MG63 (cell line): ENCODE measurements around the gene CACNA1D. TPM values are rescaled to one million over a fixed set of nuclear protein-coding genes. Genes with fewer than 3 reads are reported as not detected.
"Not testable (repeated sequence)": the region's sequence is repeated elsewhere in the genome, so short reads cannot be mapped to it uniquely, and the experiment has no call there.

ENCODE experiments used
- DNase-seq: peaks from one replicate; pipeline ENCODE4 v3.0.0-alpha.2; 2020
- H3K27me3 ChIP-seq: fragments of 250-450 bp; sonication (Bioruptor Pico); 2 replicates; pipeline ENCODE4 v1.5.1; 2020; ENCODE audit warnings: mild to moderate bottlenecking, moderate library complexity
- H3K36me3 ChIP-seq: fragments of 250-450 bp; sonication (Bioruptor Pico); 2 replicates; pipeline ENCODE4 v1.5.1; 2020; ENCODE audit warnings: mild to moderate bottlenecking, moderate library complexity
- H3K4me3 ChIP-seq: fragments of 250-450 bp; sonication (Bioruptor Pico); 2 replicates; pipeline ENCODE4 v1.5.1; 2020; ENCODE audit warnings: mild to moderate bottlenecking, moderate library complexity
- H3K9me3 ChIP-seq: fragments of 250-450 bp; sonication (Bioruptor Pico); 2 replicates; pipeline ENCODE4 v1.5.1; 2020; ENCODE audit warnings: mild to moderate bottlenecking, moderate library complexity
- total RNA-seq: library from RNA; depleted of rRNA; stranded (reverse); fragments of >200 nt; shearing (Covaris generic); gene quantifications from 2 replicates; pipeline ENCODE4 v1.2.3, GENCODE V29; 2014; ENCODE audit warnings: low replicate concordance

Gene CACNA1D
- total RNA-seq, 1 experiment from 2014 or later = not detected

GRCh38 chr3:53642211-53642610 is 147.8 kb downstream of the CACNA1D start:
- no peak for DNase-seq

GRCh38 chr3:53643757-53644156 is 149.3 kb downstream of the CACNA1D start:
- H3K27me3 ChIP-seq = no peaks in the 10 kb centered on the region
- no peak overlapping the region for H3K4me3 ChIP-seq
- no peaks in the 10 kb centered on the region for H3K9me3 ChIP-seq
- H3K36me3 ChIP-seq = no peaks in the 10 kb centered on the region
- DNase-seq = no peak

More at GRCh38 chr3:53642211-53642610, 147.8 kb downstream of the CACNA1D start:
- Histone ChIP-seq H3K9me3 (no peaks in the 10 kb centered on the region), H3K36me3 (no peaks in the 10 kb centered on the region), H3K4me3 (no peak overlapping the region), H3K27me3 (no peaks in the 10 kb centered on the region)

- Histone ChIP-seq H3K9me3 (no peaks in the 10 kb centered on the region), H3K36me3 (no peaks in the 10 kb centered on the region), H3K4me3 (no peak overlapping the region), H3K27me3 (no peaks in the 10 kb centered on the region)
- peak; percentile 57 for DNase-seq
Observed at GRCh38 chr3:53645754-53646153, 151.3 kb downstream of the CACNA1D start.

GRCh38 chr3:53646723-53647122 is 152.3 kb downstream of the CACNA1D start:
- H3K27me3 ChIP-seq = no peaks in the 10 kb centered on the region
- H3K36me3 ChIP-seq = no peaks in the 10 kb centered on the region
- H3K9me3 ChIP-seq = no peaks in the 10 kb centered on the region
- H3K4me3 ChIP-seq = no peak overlapping the region
- DNase-seq = no peak

- H3K9me3 ChIP-seq = no peaks in the 10 kb centered on the region
- H3K36me3 ChIP-seq = no peaks in the 10 kb centered on the region
- no peaks in the 10 kb centered on the region for H3K27me3 ChIP-seq
- no peak for DNase-seq
- H3K4me3 ChIP-seq = no peak overlapping the region
Observed at GRCh38 chr3:53649816-53650215, 155.4 kb downstream of the CACNA1D start.

GRCh38 chr3:53650424-53650823 is 156.0 kb downstream of the CACNA1D start:
- Histone ChIP-seq H3K4me3 (no peak overlapping the region), H3K27me3 (no peaks in the 10 kb centered on the region), H3K36me3 (no peaks in the 10 kb centered on the region), H3K9me3 (no peaks in the 10 kb centered on the region)
- no peak for DNase-seq

- Histone ChIP-seq H3K36me3 (no peaks in the 10 kb centered on the region), H3K27me3 (no peaks in the 10 kb centered on the region), H3K4me3 (no peak overlapping the region), H3K9me3 (no peaks in the 10 kb centered on the region)
- DNase-seq = no peak
Observed at GRCh38 chr3:53650928-53651661, 156.7 kb downstream of the CACNA1D start.

GRCh38 chr3:53651927-53652326 is 157.5 kb downstream of the CACNA1D start:
- DNase-seq = no peak
- Histone ChIP-seq H3K27me3 (no peaks in the 10 kb centered on the region), H3K4me3 (no peak overlapping the region), H3K36me3 (no peaks in the 10 kb centered on the region), H3K9me3 (no peaks in the 10 kb centered on the region)

- no peak for DNase-seq
- Histone ChIP-seq H3K27me3 (no peaks in the 10 kb centered on the region), H3K4me3 (no peak overlapping the region), H3K36me3 (no peaks in the 10 kb centered on the region), H3K9me3 (no peaks in the 10 kb centered on the region)
Observed at GRCh38 chr3:53657651-53658050, 163.2 kb downstream of the CACNA1D start.

GRCh38 chr3:53658613-53659193 is 164.3 kb downstream of the CACNA1D start:
- no peaks in the 10 kb centered on the region for H3K27me3 ChIP-seq
- no peak for DNase-seq
- no peaks in the 10 kb centered on the region for H3K36me3 ChIP-seq
- H3K4me3 ChIP-seq = no peak overlapping the region
- H3K9me3 ChIP-seq = no peaks in the 10 kb centered on the region

GRCh38 chr3:53659996-53660395 is 165.6 kb downstream of the CACNA1D start:
- no peaks in the 10 kb centered on the region for H3K9me3 ChIP-seq
- no peaks in the 10 kb centered on the region for H3K36me3 ChIP-seq
- H3K4me3 ChIP-seq = no peak overlapping the region
- no peaks in the 10 kb centered on the region for H3K27me3 ChIP-seq
- no peak for DNase-seq

- no peaks in the 10 kb centered on the region for H3K9me3 ChIP-seq
- no peaks in the 10 kb centered on the region for H3K27me3 ChIP-seq
- no peak overlapping the region for H3K4me3 ChIP-seq
- H3K36me3 ChIP-seq = no peaks in the 10 kb centered on the region
- DNase-seq = no peak
Observed at GRCh38 chr3:53661480-53661879, 167.1 kb downstream of the CACNA1D start.

GRCh38 chr3:53664812-53665211 is 170.4 kb downstream of the CACNA1D start:
- not testable (repeated sequence) for H3K36me3 ChIP-seq, DNase-seq

GRCh38 chr3:53665608-53666425 is 171.4 kb downstream of the CACNA1D start:
- no peaks in the 10 kb centered on the region for H3K9me3 ChIP-seq
- no peak overlapping the region for H3K4me3 ChIP-seq
- no peak for DNase-seq
- no peaks in the 10 kb centered on the region for H3K27me3 ChIP-seq
- no peaks in the 10 kb centered on the region for H3K36me3 ChIP-seq

More at GRCh38 chr3:53664812-53665211, 170.4 kb downstream of the CACNA1D start:
- H3K9me3 ChIP-seq, H3K4me3 ChIP-seq, H3K27me3 ChIP-seq: not testable (repeated sequence)

- no peak for DNase-seq
Observed at GRCh38 chr3:53668872-53669271, 174.5 kb downstream of the CACNA1D start.

GRCh38 chr3:53670721-53671120 is 176.3 kb downstream of the CACNA1D start:
- no peak for DNase-seq

More at GRCh38 chr3:53668872-53669271, 174.5 kb downstream of the CACNA1D start:
- Histone ChIP-seq H3K4me3 (no peak overlapping the region), H3K27me3 (no peaks in the 10 kb centered on the region), H3K36me3 (no peaks in the 10 kb centered on the region), H3K9me3 (no peaks in the 10 kb centered on the region)

GRCh38 chr3:53671192-53671960 is 177.0 kb downstream of the CACNA1D start:
- Histone ChIP-seq H3K27me3 (no peaks in the 10 kb centered on the region), H3K36me3 (no peaks in the 10 kb centered on the region), H3K9me3 (no peaks in the 10 kb centered on the region), H3K4me3 (no peak overlapping the region)
- no peak for DNase-seq

More at GRCh38 chr3:53670721-53671120, 176.3 kb downstream of the CACNA1D start:
- Histone ChIP-seq H3K36me3 (no peaks in the 10 kb centered on the region), H3K4me3 (no peak overlapping the region), H3K9me3 (no peaks in the 10 kb centered on the region), H3K27me3 (no peaks in the 10 kb centered on the region)
